ES-I3 (cell line): ENCODE results near the gene CRTAP.
"Not testable (repeated sequence)": the region's sequence is repeated elsewhere in the genome, so short reads cannot be mapped to it uniquely, and the experiment has no call there.

Experiments
- H3K36me3 ChIP-seq: 2 replicates; pipeline ENCODE4 v1.6.1; 2013; ENCODE audit warnings: mild to moderate bottlenecking, low read length, control low read depth, moderate library complexity; ENCODE audit not compliant: insufficient read depth
- H3K4me1 ChIP-seq: 2 replicates; pipeline ENCODE4 v1.6.1; 2013; ENCODE audit warnings: mild to moderate bottlenecking, control low read depth, low read length; ENCODE audit not compliant: insufficient read depth
- H3K9ac ChIP-seq: 2 replicates; pipeline ENCODE4 v1.6.1; 2013; ENCODE audit warnings: low read depth, mild to moderate bottlenecking, low read length, moderate library complexity
- H3K9me3 ChIP-seq: 2 replicates; pipeline ENCODE4 v1.6.1; 2013; ENCODE audit warnings: mild to moderate bottlenecking, low read length, moderate library complexity; ENCODE audit not compliant: control insufficient read depth, insufficient read depth

Gene CRTAP

DNA sequence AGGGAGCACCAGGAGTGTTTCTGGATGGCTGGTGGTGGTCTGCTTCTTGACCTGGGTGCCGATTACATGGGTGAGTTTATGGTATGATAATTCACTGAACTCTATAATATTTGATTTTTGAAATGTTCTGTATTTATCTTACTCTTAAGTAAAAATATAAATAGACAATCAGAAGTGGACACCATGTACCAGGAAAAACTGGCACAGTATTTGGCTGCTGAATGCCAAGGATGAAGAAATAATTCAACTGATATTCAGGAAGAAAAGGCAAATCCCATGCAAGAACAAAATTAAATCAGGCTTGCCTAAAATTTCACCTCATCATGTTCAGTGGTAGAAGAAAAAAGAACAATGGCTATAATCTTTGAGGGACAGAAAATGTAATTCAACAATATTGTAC lies 51.6 kb downstream of the CRTAP start:
- Histone ChIP-seq H3K9me3 (no peaks in the 10 kb centered on the region), H3K36me3 (no peaks in the 10 kb centered on the region), H3K9ac (no peak overlapping the region), H3K4me1 (peaks cover 8% of the 10 kb centered on the region; the same call in 1 of the 2 replicates)

DNA sequence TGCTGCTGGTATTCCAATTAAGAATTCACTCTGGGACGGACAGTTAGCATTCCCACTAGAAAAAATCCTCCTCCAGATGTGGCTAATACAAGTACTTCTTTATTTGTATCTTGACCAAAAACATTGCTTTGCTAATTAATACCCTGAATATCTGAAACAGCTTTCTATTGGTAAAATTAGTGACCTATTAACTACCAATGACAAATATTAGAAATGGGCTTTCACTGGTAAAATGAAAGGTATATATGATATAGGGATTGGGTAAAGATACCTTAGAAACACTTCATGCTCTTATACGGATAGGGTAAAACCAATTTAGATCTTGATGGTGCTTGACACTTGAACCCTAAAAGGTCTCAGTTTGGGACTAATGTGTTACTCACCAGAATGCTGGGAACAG lies 52.3 kb downstream of the CRTAP start:
- peaks cover 8% of the 10 kb centered on the region; the same call in 1 of the 2 replicates for H3K4me1 ChIP-seq
- no peaks in the 10 kb centered on the region for H3K9me3 ChIP-seq
- H3K9ac ChIP-seq: no peak overlapping the region
- H3K36me3 ChIP-seq: no peaks in the 10 kb centered on the region

DNA sequence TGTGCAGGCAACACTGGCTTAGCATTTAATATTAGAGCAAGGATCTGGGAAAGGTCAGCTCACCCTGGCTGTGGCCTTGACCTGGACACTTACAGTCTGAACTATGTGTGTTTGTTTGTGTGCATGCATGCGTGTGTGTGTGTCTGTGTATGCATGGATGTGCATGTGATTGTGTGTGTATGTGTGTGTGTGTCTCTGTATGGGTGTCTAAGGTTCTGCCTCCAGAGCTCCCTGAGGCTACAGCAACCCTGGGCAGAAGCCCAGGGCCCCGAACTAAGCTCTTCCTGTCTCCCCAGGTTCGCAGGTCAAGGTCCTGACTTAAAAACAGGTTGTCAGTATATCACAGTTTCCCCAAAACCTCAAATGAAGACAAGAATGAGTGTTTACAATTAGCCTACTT lies 53.5 kb downstream of the CRTAP start:
- no peaks in the 10 kb centered on the region for H3K36me3 ChIP-seq
- H3K9me3 ChIP-seq: no peaks in the 10 kb centered on the region
- peaks cover 8% of the 10 kb centered on the region; the same call in 1 of the 2 replicates for H3K4me1 ChIP-seq
- H3K9ac ChIP-seq: no peak overlapping the region

DNA sequence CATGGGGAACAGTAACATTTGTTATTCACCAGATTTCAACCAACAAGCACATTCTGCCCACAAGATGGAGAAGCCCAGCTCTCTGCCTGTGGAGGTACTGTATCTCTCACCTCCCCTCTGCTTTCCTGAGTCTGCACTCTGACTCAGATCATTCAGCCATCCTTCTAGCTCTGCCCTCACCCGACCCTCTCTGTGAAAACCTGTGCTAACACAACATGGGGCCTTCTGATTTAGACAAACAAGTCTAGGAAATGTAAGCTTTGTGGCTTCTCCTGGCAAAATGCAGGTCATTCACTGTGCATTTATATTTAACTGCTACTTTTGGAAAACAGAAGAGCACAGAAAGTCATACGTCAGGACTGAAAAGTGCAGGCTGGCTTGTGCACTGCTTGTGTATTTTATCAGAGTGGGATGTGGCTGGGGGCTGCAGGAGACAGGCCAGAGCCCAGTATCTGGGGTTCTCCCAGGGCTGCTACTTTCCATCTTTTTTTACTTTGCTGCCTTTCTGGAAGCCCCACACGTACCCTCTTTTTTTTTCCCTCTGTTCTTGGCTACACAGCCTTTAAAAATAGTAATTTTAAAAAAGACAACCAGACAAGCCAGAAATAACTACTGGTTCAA lies 54.0 kb downstream of the CRTAP start:
- Histone ChIP-seq H3K9me3 (no peaks in the 10 kb centered on the region), H3K36me3 (no peaks in the 10 kb centered on the region), H3K9ac (no peak overlapping the region), H3K4me1 (peaks cover 8% of the 10 kb centered on the region; the same call in 1 of the 2 replicates)

DNA sequence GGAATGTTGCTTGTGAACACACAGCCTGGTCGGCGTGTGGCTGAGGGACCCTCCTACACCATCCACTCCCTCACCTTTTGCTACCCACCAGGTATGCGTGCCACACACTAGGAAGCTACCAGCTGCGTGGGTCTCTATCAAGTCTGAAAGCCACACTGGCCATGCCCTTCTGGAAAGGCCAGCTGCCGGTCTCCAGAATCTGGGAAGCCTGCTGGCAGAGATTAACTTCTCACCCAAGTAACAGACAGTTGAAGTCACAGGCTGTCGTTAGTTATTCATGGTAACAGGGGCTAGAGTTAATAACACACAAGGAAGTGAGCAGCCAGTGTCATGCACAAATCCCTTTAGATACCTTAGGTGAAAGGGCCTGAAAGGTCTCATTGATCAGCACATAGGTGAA lies 56.7 kb downstream of the CRTAP start:
- no peaks in the 10 kb centered on the region for H3K9me3 ChIP-seq
- peaks cover 8% of the 10 kb centered on the region; the same call in 1 of the 2 replicates for H3K4me1 ChIP-seq
- no peaks in the 10 kb centered on the region for H3K36me3 ChIP-seq

DNA sequence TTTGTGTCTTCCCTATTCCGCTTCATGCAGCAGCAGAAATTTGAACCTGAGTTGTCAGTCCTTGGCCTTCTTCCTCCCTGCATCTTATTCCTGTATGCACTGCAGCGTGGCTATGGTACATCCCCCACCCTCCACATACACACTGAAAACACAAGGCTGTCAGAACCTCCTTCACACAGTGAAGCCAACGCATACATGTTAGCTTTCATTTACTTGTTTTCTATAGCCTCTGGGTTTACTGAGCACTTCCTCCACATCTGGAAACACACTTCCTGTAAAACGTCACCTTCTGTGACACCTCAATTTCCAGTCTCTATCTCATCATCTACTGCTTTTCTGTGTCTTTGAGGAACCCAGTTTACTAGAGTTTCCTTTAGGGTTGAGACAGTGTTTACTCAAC lies 57.8 kb downstream of the CRTAP start:
- no peaks in the 10 kb centered on the region for H3K36me3 ChIP-seq
- H3K4me1 ChIP-seq: peaks cover 8% of the 10 kb centered on the region; the same call in 1 of the 2 replicates
- H3K9me3 ChIP-seq: no peaks in the 10 kb centered on the region
- no peak overlapping the region for H3K9ac ChIP-seq

More for the DNA sequence above, 56.7 kb downstream of the CRTAP start:
- no peak overlapping the region for H3K9ac ChIP-seq

DNA sequence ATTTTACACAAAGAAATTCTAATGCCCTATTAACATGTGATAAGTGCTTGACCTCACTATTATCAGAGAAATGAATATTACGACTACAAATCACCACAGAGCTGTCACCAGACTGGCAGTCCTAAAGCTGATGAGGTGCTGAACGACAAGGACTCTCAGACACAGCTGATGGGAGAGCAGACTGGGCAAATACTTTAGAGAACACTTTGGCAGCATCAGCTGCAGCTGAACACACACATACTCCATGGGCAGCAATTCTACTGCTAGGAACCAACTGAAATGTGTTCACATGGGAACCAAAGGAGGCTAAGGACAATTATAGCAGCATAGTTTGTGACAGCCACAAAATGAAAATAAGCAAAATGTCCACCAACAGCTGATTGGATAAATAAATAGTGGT lies 59.3 kb downstream of the CRTAP start:
- no peaks in the 10 kb centered on the region for H3K36me3 ChIP-seq
- no peaks in the 10 kb centered on the region for H3K4me1 ChIP-seq
- H3K9me3 ChIP-seq: no peaks in the 10 kb centered on the region
- H3K9ac ChIP-seq: no peak overlapping the region

DNA sequence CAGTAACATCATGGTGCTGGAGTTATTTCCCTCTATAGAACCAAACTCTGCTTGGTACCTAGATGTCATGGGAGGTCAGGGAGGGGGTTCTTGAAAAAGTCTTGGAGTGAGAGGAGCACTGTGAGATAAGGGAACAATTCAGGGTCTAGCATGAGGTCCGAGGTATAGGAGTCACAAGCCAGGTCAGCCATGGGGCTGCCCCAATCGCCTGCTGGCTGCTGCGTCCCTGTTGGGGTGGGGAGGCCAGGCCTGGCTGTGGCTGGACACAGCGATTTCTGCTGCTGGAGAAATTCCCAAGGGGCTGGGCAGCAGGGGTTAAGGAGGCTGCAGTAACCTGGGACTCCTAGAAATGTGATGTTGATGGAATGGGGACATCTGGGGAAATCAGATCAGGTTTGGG lies 59.9 kb downstream of the CRTAP start:
- Histone ChIP-seq H3K9ac (no peak overlapping the region), H3K4me1 (no peaks in the 10 kb centered on the region), H3K9me3 (no peaks in the 10 kb centered on the region), H3K36me3 (no peaks in the 10 kb centered on the region)

DNA sequence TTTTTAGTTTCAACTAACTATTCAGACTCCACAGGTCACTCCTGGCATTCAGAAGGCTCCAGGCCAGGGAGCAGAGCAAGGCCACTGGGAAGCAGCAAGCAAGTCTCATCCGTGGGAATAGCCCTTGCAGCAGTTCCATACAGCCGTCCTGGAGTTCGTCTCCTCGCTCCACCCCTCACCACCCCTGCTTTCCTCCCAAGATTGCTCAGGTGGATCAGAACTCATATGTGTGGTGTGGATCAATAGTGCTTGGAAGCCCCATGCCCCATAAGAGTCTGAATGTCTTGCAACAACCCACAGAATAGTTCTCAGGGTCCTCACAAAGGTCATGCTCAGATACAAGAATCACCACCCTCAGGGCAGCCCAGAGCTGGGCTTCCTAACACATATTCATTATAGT lies 60.3 kb downstream of the CRTAP start:
- Histone ChIP-seq H3K9me3 (no peaks in the 10 kb centered on the region), H3K36me3 (no peaks in the 10 kb centered on the region), H3K4me1 (no peaks in the 10 kb centered on the region), H3K9ac (no peak overlapping the region)

DNA sequence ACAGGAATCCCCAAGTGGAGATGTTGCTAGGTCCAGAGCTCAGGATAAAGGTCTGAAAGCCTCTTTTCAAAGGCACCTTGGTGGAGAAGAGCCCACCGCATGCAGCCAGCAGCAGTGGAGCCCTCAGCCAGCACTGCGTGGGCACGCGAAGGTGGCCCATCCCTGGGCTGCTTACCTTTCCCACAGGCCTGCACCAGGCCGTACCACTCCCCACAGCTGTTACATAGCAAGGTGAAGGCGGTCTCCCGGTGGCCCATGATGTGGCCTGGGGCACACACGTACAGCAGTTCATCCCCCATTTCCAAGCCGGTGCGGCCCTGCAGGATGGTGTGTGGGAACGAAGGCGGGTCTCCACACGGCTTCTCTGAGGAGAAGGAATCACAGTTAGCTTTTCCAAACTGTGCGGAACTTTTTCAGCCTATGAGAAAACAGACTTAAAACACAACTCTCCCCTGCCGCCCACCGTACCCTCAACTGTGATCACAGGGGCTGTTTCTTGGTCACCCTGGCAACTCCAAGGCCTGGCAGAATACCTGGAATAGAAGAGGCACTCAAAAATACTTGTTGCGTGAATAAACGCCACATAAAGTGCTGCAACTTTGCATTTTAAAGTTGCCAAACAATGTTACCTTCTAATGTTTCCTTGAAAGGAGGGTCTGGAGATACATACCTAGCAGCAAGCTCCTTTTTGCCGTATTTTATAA lies 61.0 kb downstream of the CRTAP start:
- Histone ChIP-seq H3K4me1 (no peaks in the 10 kb centered on the region), H3K36me3 (no peaks in the 10 kb centered on the region), H3K9ac (no peak overlapping the region), H3K9me3 (no peaks in the 10 kb centered on the region)

DNA sequence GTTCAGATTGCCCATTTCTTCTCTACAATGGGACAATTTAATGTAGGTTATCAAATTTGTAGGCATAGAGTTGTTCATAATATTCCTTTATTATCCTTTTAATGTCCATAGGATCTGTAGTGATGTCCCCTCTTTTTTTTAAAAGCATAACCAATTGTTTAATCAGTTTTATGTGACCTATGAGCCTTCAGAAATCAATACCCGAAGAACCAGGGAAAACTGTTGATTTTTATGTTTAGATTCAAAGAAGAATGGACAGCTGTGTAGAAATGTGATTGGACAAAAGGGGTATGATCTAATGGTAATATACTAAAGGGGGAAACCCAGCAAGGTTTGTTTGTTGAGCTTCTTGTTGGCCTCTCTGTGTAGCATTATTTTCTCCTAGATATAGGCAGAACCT lies 65.3 kb downstream of the CRTAP start:
- peaks cover 3% of the 10 kb centered on the region for H3K9me3 ChIP-seq
- H3K9ac ChIP-seq: no peak overlapping the region
- H3K4me1 ChIP-seq: no peaks in the 10 kb centered on the region
- no peaks in the 10 kb centered on the region for H3K36me3 ChIP-seq

DNA sequence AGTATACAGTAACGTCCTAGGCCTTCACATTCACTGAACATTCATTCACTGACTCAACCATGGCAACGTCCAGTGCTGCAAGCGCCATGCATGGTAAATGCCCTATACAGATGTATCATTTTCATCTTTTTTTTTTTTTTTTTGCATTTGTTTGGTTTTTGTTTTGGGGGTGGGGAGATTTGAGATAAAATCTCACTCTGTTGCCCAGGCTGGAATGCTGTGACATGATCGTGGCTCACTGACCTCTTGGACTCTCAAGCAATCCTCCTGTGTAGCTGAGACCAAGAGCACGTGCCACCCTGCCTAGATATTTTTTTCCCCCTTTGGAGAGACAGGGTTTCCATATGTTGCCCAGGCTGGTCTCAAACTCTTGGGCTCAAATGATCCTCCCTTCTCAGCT lies 67.4 kb downstream of the CRTAP start:
- Histone ChIP-seq H3K9me3 (peaks cover 3% of the 10 kb centered on the region), H3K9ac (no peak overlapping the region), H3K36me3 (no peaks in the 10 kb centered on the region), H3K4me1 (no peaks in the 10 kb centered on the region)

DNA sequence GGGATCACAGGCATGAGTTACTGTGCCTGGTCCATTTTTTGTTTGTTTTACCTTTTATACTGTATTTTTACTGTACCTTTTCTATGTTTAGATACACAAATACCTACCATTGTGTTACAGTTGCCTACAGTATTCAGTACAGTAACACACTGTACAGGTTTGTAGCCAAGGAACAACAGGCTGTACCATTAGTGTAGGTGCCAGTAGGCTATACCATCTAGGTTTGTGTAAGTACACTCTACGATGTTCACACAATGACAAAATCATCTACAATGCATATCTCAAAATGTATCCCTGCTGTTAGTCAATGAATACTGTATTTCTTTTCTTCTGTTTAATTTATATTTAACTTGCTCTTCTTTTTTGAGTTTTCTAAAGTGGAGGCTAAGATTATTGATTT lies 67.8 kb downstream of the CRTAP start:
- H3K9ac ChIP-seq, H3K4me1 ChIP-seq, H3K36me3 ChIP-seq, H3K9me3 ChIP-seq: not testable (repeated sequence)

DNA sequence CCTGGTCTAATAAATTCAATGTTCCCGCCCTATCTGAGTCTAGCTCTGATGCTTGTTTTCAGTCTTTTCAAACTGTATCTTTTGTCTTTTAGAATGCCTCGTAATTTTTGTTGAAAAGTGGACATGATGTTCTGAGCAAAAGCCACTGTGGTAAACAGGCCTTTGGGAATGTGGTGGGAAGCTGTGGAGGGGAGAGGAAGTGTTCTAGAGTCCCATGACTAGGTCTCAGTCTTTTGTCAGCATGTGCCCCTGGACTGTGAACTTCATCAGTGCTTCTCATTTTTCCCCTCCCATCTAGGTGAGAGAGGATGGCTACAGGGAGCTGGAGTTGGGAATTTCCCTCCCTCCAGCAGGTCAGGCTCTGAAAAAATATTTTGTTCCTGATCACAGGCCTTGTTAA lies 71.0 kb downstream of the CRTAP start:
- no peaks in the 10 kb centered on the region for H3K36me3 ChIP-seq

More for the DNA sequence above, 71.0 kb downstream of the CRTAP start:
- Histone ChIP-seq H3K9ac (no peak overlapping the region), H3K9me3 (peaks cover 3% of the 10 kb centered on the region), H3K4me1 (no peaks in the 10 kb centered on the region)
